Skin of body (tissue), 2 donors: Measurements from ENCODE around the gene LMO7. TPM values are rescaled to one million over a fixed set of nuclear protein-coding genes. Genes with fewer than 3 reads are reported as not detected.
"Not testable (repeated sequence)": the region's sequence is repeated elsewhere in the genome, so short reads cannot be mapped to it uniquely, and the experiment has no call there.

Experiments
- DNase-seq: peaks from one replicate; lab custom pipeline; 2025; lab: John Stamatoyannopoulos, UW
- total RNA-seq: library from RNA; depleted of rRNA; stranded (reverse); fragments of >200 nt; gene quantifications from one replicate; pipeline ENCODE4 v1.2.3, GENCODE V29; 2014

Gene LMO7
- total RNA-seq, 1 donor from 2014 or later = 139 TPM

GRCh38 chr13:75695908-75696307 is 59.8 kb downstream of the LMO7 start:
- DNase-seq = peak; percentile 73

- no peak for DNase-seq
These were observed 62.9 kb downstream of the LMO7 start for GRCh38 chr13:75699062-75699461.

GRCh38 chr13:75699717-75700116 is 63.6 kb downstream of the LMO7 start:
- not testable (repeated sequence) for DNase-seq

GRCh38 chr13:75700552-75700951 is 64.4 kb downstream of the LMO7 start:
- no peak for DNase-seq

- DNase-seq = no peak
These were observed 66.3 kb downstream of the LMO7 start for GRCh38 chr13:75702476-75702875.

- DNase-seq = no peak
These were observed 67.6 kb downstream of the LMO7 start for GRCh38 chr13:75703769-75704168.

GRCh38 chr13:75704194-75704926 is 68.2 kb downstream of the LMO7 start:
- DNase-seq = no peak

- DNase-seq = no peak
These were observed 68.8 kb downstream of the LMO7 start for GRCh38 chr13:75704927-75705288.

- DNase-seq = no peak
These were observed 69.3 kb downstream of the LMO7 start for GRCh38 chr13:75705395-75705794.

GRCh38 chr13:75705908-75706307 is 69.8 kb downstream of the LMO7 start:
- DNase-seq = no peak

GRCh38 chr13:75713852-75714251 is 77.7 kb downstream of the LMO7 start:
- no peak for DNase-seq

GRCh38 chr13:75715601-75716523 is 79.7 kb downstream of the LMO7 start:
- DNase-seq = no peak

GRCh38 chr13:75717525-75717924 is 81.4 kb downstream of the LMO7 start:
- no peak for DNase-seq

- DNase-seq = no peak
These were observed 85.2 kb downstream of the LMO7 start for GRCh38 chr13:75721307-75721706.

- no peak for DNase-seq
These were observed 87.8 kb downstream of the LMO7 start for GRCh38 chr13:75723901-75724300.

GRCh38 chr13:75724752-75725517 is 88.8 kb downstream of the LMO7 start:
- no peak for DNase-seq

- no peak for DNase-seq
These were observed 89.6 kb downstream of the LMO7 start for GRCh38 chr13:75725736-75726135.

GRCh38 chr13:75726306-75726705 is 90.2 kb downstream of the LMO7 start:
- no peak for DNase-seq

- not testable (repeated sequence) for DNase-seq
These were observed 97.0 kb downstream of the LMO7 start for GRCh38 chr13:75733113-75733512.

- no peak for DNase-seq
These were observed 100.0 kb downstream of the LMO7 start for GRCh38 chr13:75736173-75736572.

GRCh38 chr13:75738841-75739240 is 102.7 kb downstream of the LMO7 start:
- no peak for DNase-seq
